ENCODE results near the gene ADAP1. TPM values are rescaled to one million over a fixed set of nuclear protein-coding genes. Genes with fewer than 3 reads are reported as not detected.

The ADAP1 gene
- total and polyA plus RNA-seq, 2 of the 13 experiments (the other 11 are each of a cell fraction or from before 2014, with no cell fraction given) = 10.5 to 24.6 TPM

DNA sequence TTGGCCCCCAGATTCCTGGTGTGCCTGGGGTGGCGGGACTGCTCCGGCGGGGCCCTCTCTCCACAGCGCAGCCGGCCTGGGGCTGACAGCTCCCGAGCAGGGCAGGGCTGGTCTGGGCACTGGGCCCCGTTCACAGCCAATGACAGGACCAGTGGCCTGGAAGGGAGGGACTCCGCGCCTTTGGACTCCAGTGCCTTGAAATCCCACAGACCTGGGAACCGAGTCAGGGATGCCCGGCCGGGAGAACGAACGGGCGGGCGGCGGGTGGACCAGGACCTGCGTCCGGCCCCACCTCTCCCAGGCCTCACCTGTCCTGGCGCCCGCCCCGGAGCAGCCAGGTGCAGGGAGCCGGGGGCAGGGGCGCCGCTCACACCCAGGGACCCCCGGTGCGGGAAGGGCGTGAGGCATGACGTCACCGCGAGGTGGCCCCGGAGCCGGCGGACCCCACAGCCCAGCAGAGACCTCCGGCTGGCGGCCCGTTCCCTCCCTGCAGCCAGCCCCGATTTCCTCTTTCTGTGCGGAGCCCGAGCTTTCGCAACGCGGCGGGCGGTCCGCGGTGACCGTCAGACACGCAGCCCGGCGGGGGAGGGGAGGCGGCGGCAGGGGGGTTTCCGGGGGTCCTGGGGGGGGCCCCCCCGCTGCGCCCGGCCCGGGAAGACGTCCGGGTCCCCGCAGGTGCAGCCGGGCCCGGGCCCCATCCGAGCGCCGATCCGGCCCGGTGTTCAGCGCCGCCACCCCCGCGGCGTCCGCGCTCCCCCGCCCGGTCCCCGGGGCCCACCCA, 743 bp downstream of the ADAP1 start (continued):
- TF ChIP-seq TFAP4 (IDR thresholded peaks at IDR 0.05; ENCODE audit: borderline replicate concordance, low read depth) = no peak
- no peak; the same call in 1 of the 2 replicates for TF ChIP-seq DR1 (CRISPR knock-in tag; IDR thresholded peaks at IDR 0.05)
- peak; percentile 18; the same call in 1 of the 2 replicates for TF ChIP-seq NRL (CRISPR knock-in tag; IDR thresholded peaks at IDR 0.05; ENCODE audit: borderline replicate concordance)
- no peak for TF ChIP-seq NR2F6 (IDR thresholded peaks at IDR 0.05)
- TF ChIP-seq NR2F6 (CRISPR knock-in tag; IDR thresholded peaks at IDR 0.05) = no peak
- TF ChIP-seq ZHX2 (IDR thresholded peaks at IDR 0.05; ENCODE audit: low read depth) = no peak
- TF ChIP-seq ZHX2 (CRISPR knock-in tag; IDR thresholded peaks at IDR 0.05; ENCODE audit: borderline replicate concordance) = no peak
- no peak for TF ChIP-seq ATAD3A (CRISPR knock-in tag; IDR thresholded peaks at IDR 0.05)
- TF ChIP-seq ZNF607 (CRISPR knock-in tag; IDR thresholded peaks at IDR 0.05; ENCODE audit: borderline replicate concordance) = 0 out of 2 replicates have a peak, but pooled peaks have one; percentile 18
- no peak for TF ChIP-seq CC2D1A (CRISPR knock-in tag; IDR thresholded peaks at IDR 0.05)
- no peak for TF ChIP-seq ZBTB4 (CRISPR knock-in tag; IDR thresholded peaks at IDR 0.05; ENCODE audit: borderline replicate concordance)
- TF ChIP-seq STAT5B (CRISPR knock-in tag; IDR thresholded peaks at IDR 0.05) = no peak
- TF ChIP-seq ZNF326 (CRISPR knock-in tag; IDR thresholded peaks at IDR 0.05; ENCODE audit: borderline replicate concordance) = no peak
- no peak for TF ChIP-seq ZBTB3 (CRISPR knock-in tag; IDR thresholded peaks at IDR 0.05; ENCODE audit: borderline replicate concordance, low read depth)
- peak; percentile 56; the same call in 1 of the 2 replicates for TF ChIP-seq ZNF274 (CRISPR knock-in tag; IDR thresholded peaks at IDR 0.05)
- peak; percentile 57; the same call in 1 of the 2 replicates for TF ChIP-seq BATF2 (CRISPR knock-in tag; IDR thresholded peaks at IDR 0.05)
- no peak for TF ChIP-seq ZNF83 (CRISPR knock-in tag; IDR thresholded peaks at IDR 0.05; ENCODE audit: borderline replicate concordance)
- no peak for TF ChIP-seq KLF9 (CRISPR knock-in tag; IDR thresholded peaks at IDR 0.05; ENCODE audit: low read depth)
- TF ChIP-seq SIN3A (IDR thresholded peaks at IDR 0.05; ENCODE audit: borderline replicate concordance, low read depth, low read length) = no peak; the same call in 1 of the 2 replicates
- TF ChIP-seq TP53 (CRISPR knock-in tag; conservative IDR thresholded peaks at IDR 0.05) = no peak
